Loucy (cell line): ENCODE results near the gene CSF1.

Source experiments
- CTCF ChIP-seq: fragments of 200-600 bp; sonication (generic); conservative IDR thresholded peaks from 2 replicates; pipeline ENCODE4 v1.5.1; 2014; ENCODE audit warnings: mild to moderate bottlenecking, antibody characterized with exemption, low read length
- EZH2phosphoT487 ChIP-seq: fragments of 200-600 bp; IDR thresholded peaks from 2 replicates; pipeline ENCODE4 v1.6.1; 2018; ENCODE audit warnings: antibody characterized with exemption, mild to moderate bottlenecking, moderate library complexity, borderline replicate concordance

- TF ChIP-seq EZH2phosphoT487 = no peak
- TF ChIP-seq CTCF = no peak
Observed at GRCh38 chr1:109883248-109883955, 27.2 kb upstream of the CSF1 start.
